Fibroblast of skin of right quadriceps (primary cell): ENCODE measurements around the gene LIN37.

Experiments
- DNase-seq: peaks from one replicate; pipeline ENCODE4 v3.0.0-alpha.2; 2013

Gene LIN37

DNA sequence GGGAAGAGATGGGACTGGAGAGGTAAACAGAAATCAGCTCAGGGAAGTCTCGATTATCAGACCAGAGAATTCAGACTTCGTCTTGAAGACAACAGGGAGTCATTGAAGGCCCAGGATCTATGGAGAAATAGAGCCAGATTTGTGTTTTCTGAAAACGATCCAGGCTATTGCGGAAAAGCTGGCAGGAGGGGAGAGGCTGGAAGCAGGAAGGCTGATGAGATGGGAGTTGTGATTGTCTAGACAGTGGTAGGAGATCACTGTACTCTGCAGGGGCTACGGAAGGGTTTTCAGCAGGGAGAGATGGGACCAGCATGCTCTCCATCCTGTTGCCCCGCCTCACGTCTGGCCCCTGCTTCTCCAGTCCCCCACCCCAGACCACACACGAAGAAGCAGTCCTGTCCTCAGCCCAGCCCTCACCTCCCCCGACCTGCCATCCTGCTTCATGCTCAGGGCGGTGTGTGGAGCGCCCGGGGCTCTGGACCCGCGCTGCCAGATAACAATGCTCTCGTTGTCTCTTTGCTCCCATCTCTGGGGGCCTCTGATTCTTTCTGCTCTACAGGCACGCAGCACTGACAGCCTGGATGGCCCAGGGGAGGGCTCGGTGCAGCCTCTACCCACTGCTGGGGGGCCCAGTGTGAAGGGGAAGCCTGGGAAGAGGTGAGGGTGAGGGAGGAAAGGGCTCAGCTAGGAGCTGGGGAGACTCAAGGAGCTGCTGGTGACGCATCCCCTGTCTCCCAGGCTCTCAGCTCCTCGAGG is 28.9 kb downstream of the LIN37 start:
- no peak for DNase-seq

GRCh38 chr19:35777961-35778360 is 29.6 kb downstream of the LIN37 start:
- no peak for DNase-seq

DNA sequence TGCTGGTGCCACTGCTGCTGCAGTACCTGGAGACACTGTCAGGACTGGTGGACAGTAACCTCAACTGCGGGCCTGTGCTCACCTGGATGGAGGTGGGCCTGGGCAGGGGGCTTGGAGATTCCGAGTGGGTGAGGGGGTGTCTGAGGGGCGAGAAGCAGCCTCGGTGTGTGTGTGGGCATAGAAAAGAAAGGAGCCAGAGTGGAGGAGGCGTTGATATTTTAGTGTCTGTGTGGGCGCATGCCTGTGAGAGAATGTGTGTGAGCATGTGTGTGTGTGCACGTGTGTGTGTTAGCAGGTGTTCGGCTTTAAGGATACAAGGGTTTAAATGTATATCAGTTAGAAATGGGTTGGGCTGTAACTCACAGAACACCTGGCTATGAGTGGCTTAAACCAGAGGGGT is 30.7 kb downstream of the LIN37 start:
- no peak for DNase-seq

GRCh38 chr19:35780058-35780457 is 31.7 kb downstream of the LIN37 start:
- no peak for DNase-seq

DNA sequence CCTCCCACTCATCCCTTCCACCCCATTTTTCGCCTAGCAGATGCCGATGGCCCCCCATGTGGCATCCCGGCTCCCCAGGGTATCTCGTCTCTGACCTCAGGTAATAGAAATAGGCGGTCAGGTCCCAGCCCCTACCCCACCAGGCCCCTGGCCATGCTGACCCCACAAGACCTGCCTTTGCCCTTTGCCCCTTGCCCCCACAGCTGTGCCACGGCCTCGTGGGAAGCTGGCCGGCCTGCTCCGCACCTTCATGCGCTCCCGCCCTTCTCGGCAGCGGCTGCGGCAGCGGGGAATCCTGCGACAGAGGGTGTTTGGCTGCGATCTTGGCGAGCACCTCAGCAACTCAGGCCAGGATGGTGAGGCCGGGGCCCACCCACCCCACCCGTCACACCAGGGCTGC is 32.3 kb downstream of the LIN37 start:
- no peak for DNase-seq

DNA sequence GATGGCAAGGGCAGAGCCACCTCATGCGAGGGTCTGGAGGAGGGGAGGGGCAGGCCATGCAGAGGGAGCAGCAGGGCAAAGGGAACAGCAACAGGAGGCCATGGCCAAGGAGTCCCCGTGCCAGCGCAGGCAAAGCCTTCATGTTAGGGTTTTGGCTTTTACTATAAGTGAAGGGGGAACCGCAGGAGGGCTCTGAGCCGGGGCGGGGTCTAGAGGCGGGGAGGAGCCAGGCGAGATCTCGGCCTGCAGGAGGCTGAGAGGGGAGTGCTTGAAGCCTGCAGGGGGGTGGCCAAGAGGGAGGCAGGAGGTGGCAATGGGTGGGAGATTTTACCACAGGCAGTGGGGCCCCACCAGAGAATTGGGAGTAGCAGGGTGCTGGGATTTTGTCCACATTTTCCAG is 33.3 kb downstream of the LIN37 start:
- no peak for DNase-seq

DNA sequence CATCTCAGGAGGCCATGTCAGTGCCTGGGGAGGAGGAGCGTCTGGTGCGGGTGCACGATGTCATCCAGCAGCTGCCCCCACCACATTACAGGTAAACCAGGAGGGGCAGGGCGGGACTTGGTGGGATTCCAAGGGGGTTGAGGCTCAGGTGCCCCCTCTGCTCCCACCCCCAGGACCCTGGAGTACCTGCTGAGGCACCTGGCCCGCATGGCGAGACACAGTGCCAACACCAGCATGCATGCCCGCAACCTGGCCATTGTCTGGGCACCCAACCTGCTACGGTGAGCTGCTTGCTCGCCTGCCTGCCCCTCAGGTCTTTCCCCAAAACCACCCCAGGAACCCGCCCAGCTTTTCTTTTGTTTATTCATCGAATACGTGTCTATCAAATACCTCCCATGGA is 34.2 kb downstream of the LIN37 start:
- no peak for DNase-seq

- no peak for DNase-seq
Measured at GRCh38 chr19:35783469-35784434, 35.4 kb downstream of the LIN37 start.

DNA sequence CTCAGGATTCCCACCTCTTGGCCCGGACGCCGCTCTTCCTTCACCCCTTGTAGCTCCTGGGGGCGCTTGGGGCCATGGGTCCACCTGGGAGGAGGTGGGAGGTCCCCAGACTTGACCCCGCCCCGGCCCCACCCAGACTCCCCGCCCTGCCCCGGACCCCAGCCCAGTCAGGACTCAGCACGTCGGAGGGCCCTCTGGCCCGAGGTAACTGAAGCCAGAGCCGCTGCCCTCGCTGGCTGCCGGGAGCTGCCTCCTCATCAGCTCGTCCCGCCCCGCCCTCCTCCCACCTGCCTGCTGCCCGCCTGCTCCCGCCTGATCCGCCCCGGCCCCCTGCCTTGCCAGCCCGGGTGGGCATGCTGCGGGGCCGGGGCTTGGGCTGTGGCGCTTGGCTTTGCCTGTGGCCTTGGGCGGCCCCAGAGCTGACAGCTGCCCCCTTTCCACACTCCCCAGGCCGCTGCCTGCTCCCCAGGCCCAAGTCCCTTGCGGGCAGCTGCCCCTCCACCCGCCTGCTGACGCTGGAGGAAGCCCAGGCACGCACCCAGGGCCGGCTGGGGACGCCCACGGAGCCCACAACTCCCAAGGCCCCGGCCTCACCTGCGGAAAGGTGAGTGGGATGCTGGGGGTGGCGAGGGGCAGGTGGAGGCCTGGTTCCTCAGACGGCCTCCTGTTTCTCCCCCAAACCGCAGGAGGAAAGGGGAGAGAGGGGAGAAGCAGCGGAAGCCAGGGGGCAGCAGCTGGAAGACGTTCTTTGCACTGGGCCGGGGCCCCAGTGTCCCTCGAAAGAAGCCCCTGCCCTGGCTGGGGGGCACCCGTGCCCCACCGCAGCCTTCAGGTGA is 36.3 kb downstream of the LIN37 start:
- DNase-seq = no peak

DNA sequence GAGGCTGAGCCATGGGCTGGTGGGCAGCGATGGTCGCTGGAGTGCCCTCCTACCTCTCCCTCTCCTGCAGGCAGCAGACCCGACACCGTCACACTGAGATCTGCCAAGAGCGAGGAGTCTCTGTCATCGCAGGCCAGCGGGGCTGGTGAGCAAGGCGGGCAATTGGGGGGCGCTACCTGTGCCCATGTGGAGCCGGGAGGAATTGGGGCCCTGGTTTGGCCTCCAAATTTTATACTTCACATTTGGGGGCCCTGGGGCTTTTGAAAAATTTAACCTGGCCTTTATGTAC is 36.9 kb downstream of the LIN37 start:
- DNase-seq = no peak

GRCh38 chr19:35786299-35787160 is 38.2 kb downstream of the LIN37 start:
- DNase-seq = no peak

GRCh38 chr19:35787227-35787799 is 38.9 kb downstream of the LIN37 start:
- DNase-seq = no peak

DNA sequence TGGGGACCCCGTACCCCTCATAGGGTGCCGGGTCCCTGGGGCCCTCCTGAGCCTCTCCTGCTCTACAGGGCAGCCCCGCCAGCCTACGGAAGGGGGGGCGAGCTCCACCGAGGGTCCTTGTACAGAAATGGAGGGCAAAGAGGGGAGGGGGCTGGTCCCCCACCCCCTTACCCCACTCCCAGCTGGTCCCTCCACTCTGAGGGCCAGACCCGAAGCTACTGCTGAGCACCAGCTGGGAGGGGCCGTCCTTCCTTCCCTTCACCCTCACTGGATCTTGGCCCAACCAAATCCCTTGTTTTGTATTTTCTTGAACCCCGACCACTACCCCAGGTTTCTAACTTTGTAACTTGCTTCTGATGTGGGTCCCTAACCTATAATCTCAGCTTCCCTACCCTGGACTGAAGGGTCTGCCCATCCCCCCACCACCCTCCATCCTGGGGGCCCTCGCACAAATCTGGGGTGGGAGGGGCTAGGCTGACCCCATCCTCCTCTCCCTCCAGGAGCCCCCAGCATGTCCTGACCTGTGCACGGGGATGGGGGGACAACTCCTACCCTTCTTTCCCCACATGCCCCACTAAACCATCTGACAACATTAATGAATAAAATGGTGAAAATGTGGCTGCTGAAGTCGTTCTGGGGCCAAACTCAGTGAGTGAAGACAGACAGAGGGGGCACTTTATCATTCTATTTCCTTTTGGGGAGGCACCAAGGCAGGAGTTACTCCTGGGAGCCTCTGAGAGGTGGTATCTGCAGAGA is 40.0 kb downstream of the LIN37 start:
- no peak for DNase-seq

GRCh38 chr19:35789195-35789977 is 41.0 kb downstream of the LIN37 start:
- DNase-seq = no peak

GRCh38 chr19:35789978-35790944 is 41.9 kb downstream of the LIN37 start:
- no peak for DNase-seq

GRCh38 chr19:35790981-35791813 is 42.8 kb downstream of the LIN37 start:
- DNase-seq = no peak

DNA sequence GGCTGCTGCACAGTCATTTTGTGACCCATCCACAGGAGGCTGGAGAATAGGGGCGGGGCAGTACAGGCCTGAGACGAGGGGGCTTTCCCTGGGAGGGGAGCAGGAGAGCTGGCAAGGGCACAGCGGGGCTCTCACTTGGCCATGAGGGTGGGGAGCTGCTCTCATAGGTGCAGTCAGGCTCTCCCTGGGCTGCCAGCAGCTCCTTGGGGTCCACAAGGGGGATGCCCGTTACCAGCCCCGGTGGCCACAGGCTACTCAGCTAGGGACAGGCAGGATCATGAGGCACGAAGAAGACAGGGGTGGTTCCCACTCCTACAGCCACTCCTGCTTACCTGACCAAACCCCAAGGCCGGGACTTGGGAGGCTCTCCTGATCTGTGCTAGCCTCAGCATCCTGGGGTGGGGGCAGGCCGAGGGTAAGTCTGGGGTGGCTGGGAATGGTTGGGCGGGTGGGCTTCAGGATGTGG is 43.5 kb downstream of the LIN37 start:
- DNase-seq = no peak

DNA sequence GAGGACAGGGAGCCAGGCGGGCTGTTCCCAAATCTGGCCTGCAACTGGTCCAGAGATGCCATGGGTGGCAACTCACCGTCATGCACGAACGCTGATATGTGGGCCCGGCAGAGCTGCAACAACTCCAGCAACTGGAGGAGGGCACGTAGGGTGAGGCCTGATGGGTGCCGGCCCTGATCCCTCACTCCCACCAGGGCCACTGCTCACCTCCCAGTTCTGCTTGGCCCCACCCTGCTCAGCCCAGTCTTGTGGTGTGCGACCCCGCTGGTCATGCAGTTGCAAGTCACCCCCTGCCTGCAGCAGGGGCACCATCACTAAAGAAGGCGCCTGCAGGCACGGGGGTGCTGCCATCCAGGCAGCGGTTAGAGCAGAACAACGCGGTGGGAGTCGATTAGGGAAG is 43.9 kb downstream of the LIN37 start:
- DNase-seq = no peak
